WI38 (cell line): ENCODE results near the gene RFX2.

Experiments
- H3K4me3 ChIP-seq: 2 replicates; pipeline ENCODE4 v1.5.1; 2011; ENCODE audit warnings: low read depth, mild to moderate bottlenecking, control low read depth, low read length
- CTCF ChIP-seq: IDR thresholded peaks from 2 replicates; pipeline ENCODE4 v1.5.1; 2012; ENCODE audit warnings: low read depth, mild to moderate bottlenecking, control low read depth, low read length

The RFX2 gene

GRCh38 chr19:6098574-6098973 is 11.7 kb downstream of the RFX2 start:
- no peak overlapping the region for H3K4me3 ChIP-seq
- TF ChIP-seq CTCF, result no peak

GRCh38 chr19:6097911-6098310 is 12.4 kb downstream of the RFX2 start:
- no peak overlapping the region for H3K4me3 ChIP-seq
- no peak for TF ChIP-seq CTCF

- no peak overlapping the region for H3K4me3 ChIP-seq
- no peak for TF ChIP-seq CTCF
These were observed 14.5 kb downstream of the RFX2 start for GRCh38 chr19:6095760-6096159.

GRCh38 chr19:6092329-6093286 is 17.7 kb downstream of the RFX2 start:
- H3K4me3 ChIP-seq, result peak overlapping the region; percentile 52
- TF ChIP-seq CTCF, result no peak

GRCh38 chr19:6091771-6092291 is 18.5 kb downstream of the RFX2 start:
- H3K4me3 ChIP-seq, result peak overlapping the region; percentile 52
- no peak for TF ChIP-seq CTCF

- H3K4me3 ChIP-seq, result no peak overlapping the region
- TF ChIP-seq CTCF, result no peak
These were observed 19.7 kb downstream of the RFX2 start for GRCh38 chr19:6090634-6091033.

GRCh38 chr19:6088602-6089049 is 21.7 kb downstream of the RFX2 start:
- no peak for TF ChIP-seq CTCF
- no peak overlapping the region for H3K4me3 ChIP-seq
